GM23248 (cell line): Measurements from ENCODE around the gene PSMD13. TPM values are rescaled to one million over a fixed set of nuclear protein-coding genes. Genes with fewer than 3 reads are reported as not detected.
A peak's percentile ranks its signal among the peaks of the same experiment; 100 is the strongest.

ENCODE experiments used
- DNase-seq: peaks from one replicate; pipeline ENCODE4 v3.0.0-alpha.2; 2015
- H2AFZ ChIP-seq: fragments of 200-600 bp; sonication (generic); 2 replicates; pipeline ENCODE4 v1.6.1; 2016; ENCODE audit warnings: antibody characterized with exemption
- H3F3A ChIP-seq: fragments of 200-600 bp; sonication (generic); 2 replicates; pipeline ENCODE4 v1.6.1; 2016; ENCODE audit warnings: mild to moderate bottlenecking, antibody characterized with exemption, mixed run types; ENCODE audit not compliant: insufficient read depth
- H3K27ac ChIP-seq: fragments of 200-600 bp; sonication (generic); 2 replicates; pipeline ENCODE4 v1.5.1; 2016; ENCODE audit warnings: mild to moderate bottlenecking
- H3K27me3 ChIP-seq: fragments of 200-600 bp; sonication (generic); replicated peaks from 2 replicates; pipeline ENCODE4 v1.6.1; 2016; ENCODE audit warnings: mild to moderate bottlenecking; ENCODE audit not compliant: insufficient read depth
- H3K36me3 ChIP-seq: fragments of 200-600 bp; sonication (generic); 2 replicates; pipeline ENCODE4 v1.6.1; 2016; ENCODE audit warnings: low read depth, mild to moderate bottlenecking
- H3K4me1 ChIP-seq: fragments of 200-600 bp; sonication (generic); 2 replicates; pipeline ENCODE4 v1.6.1; 2016; ENCODE audit warnings: mild to moderate bottlenecking; ENCODE audit not compliant: insufficient read depth
- H3K4me2 ChIP-seq: fragments of 200-600 bp; sonication (generic); one replicate; pipeline ENCODE4 v1.6.1; 2016; ENCODE audit warnings: mild to moderate bottlenecking; ENCODE audit not compliant: unreplicated experiment
- H3K4me3 ChIP-seq: fragments of 200-600 bp; sonication (generic); 2 replicates; pipeline ENCODE4 v1.5.1; 2016; ENCODE audit warnings: mild to moderate bottlenecking
- H3K79me2 ChIP-seq: fragments of 200-600 bp; sonication (generic); 2 replicates; pipeline ENCODE4 v1.6.1; 2016; ENCODE audit warnings: mild to moderate bottlenecking; ENCODE audit not compliant: insufficient read depth
- H3K9ac ChIP-seq: fragments of 200-600 bp; sonication (generic); 2 replicates; pipeline ENCODE4 v1.6.1; 2016; ENCODE audit warnings: mild to moderate bottlenecking
- H3K9me2 ChIP-seq: fragments of 200-600 bp; sonication (generic); 2 replicates; pipeline ENCODE4 v1.6.1; 2016; ENCODE audit warnings: mixed run types, mild to moderate bottlenecking, moderate library complexity; ENCODE audit not compliant: insufficient read depth
- H3K9me3 ChIP-seq: fragments of 200-600 bp; sonication (generic); one replicate; pipeline ENCODE4 v1.6.1; 2017; ENCODE audit warnings: low read depth
- H4K20me1 ChIP-seq: fragments of 200-600 bp; sonication (generic); 2 replicates; pipeline ENCODE4 v1.6.0; 2016; ENCODE audit not compliant: insufficient read depth
- EZH2 ChIP-seq: fragments of 200-600 bp; sonication (generic); IDR thresholded peaks from 2 replicates; pipeline ENCODE4 v1.6.1; 2018; ENCODE audit warnings: antibody characterized with exemption, mild to moderate bottlenecking; ENCODE audit not compliant: insufficient read depth, poor library complexity, severe bottlenecking
- EZH2phosphoT487 ChIP-seq: fragments of 200-600 bp; sonication (generic); IDR thresholded peaks from 2 replicates; pipeline ENCODE4 v1.6.1; 2018; ENCODE audit warnings: antibody characterized with exemption, moderate library complexity, mild to moderate bottlenecking, low read depth; ENCODE audit not compliant: insufficient read depth
- WGBS, 2 experiments: methylation state at CpG; one replicate each; pipeline ENCODE4 v1.1.6; 2015 to 2017; ENCODE audit warnings: low lambda C conversion rate in 2 of 2, low coverage in 1 of 2; ENCODE audit errors: missing lambda C conversion rate in 2 of 2; 5-methylcytosine and 5-hydroxymethylcytosine counted together
- in situ Hi-C: fragments of 300-500 bp; cut with MboI; formaldehyde crosslinking; loops from 2 replicates; pipeline ENCODE4 v1.15.0; 2020
- polyA plus RNA-seq: library from polyadenylated mRNA; unstranded; fragments of >200 nt; fragmentation: Nextera tagmentation; extraction: Ambion mirVana; gene quantifications from 2 replicates; pipeline ENCODE4 v1.2.1, GENCODE V29; 2016
- total RNA-seq: library from RNA; depleted of rRNA; stranded (reverse); fragments of >200 nt; shearing (Covaris generic); gene quantifications from 2 replicates; pipeline ENCODE4 v1.2.3, GENCODE V29; 2014

PSMD13 gene
- total and polyA plus RNA-seq, 2 experiments from 2014 or later = 145 to 188 TPM

GRCh38 chr11:207863-208180 lies 29.0 kb upstream of the PSMD13 start:
- Histone ChIP-seq H3K9me3 (no peaks in the 10 kb centered on the region), H3K79me2 (peaks cover 88% of the 10 kb centered on the region), H3K9me2 (no peaks in the 10 kb centered on the region), H3K9ac (peak overlapping the region; percentile 99), H4K20me1 (no peaks in the 10 kb centered on the region), H3K4me1 (peaks cover 34% of the 10 kb centered on the region), H3F3A (peaks cover 18% of the 10 kb centered on the region), H2AFZ (peak overlapping the region; percentile 37), H3K4me2 (peak overlapping the region; percentile 95), H3K27ac (peak overlapping the region; percentile 99), H3K36me3 (peaks cover 38% of the 10 kb centered on the region), H3K27me3 (no peaks in the 10 kb centered on the region), H3K4me3 (peak overlapping the region; percentile 93)
- DNase-seq = peak; percentile 87
- no peak for TF ChIP-seq EZH2phosphoT487
- TF ChIP-seq EZH2 = no peak
- WGBS, 2 experiments = 1 to 2% methylated on average over 27 of the region's 27 CpGs
- in situ Hi-C loops = no loop called here

- DNase-seq = peak; percentile 93
- peak overlapping the region; percentile 95 for H3K4me2 ChIP-seq
- TF ChIP-seq EZH2 (no peak), EZH2phosphoT487 (no peak)
- H3K36me3 ChIP-seq = peaks cover 43% of the 10 kb centered on the region
- H3K79me2 ChIP-seq = peaks cover 88% of the 10 kb centered on the region
- peak overlapping the region; percentile 93 for H3K4me3 ChIP-seq
- peaks cover 19% of the 10 kb centered on the region for H3F3A ChIP-seq
- H2AFZ ChIP-seq = 0 out of 2 replicates have a peak overlapping the region, but pooled peaks have one; percentile 31
- H3K4me1 ChIP-seq = peaks cover 34% of the 10 kb centered on the region
- H3K27me3 ChIP-seq = no peaks in the 10 kb centered on the region
- in situ Hi-C loops = no loop called here
- peak overlapping the region; percentile 99 for H3K27ac ChIP-seq
- WGBS, 2 experiments = 1% methylated on average over 57 of the region's 57 CpGs
- H3K9me2 ChIP-seq = no peaks in the 10 kb centered on the region
- H3K9ac ChIP-seq = peak overlapping the region; percentile 99
- H4K20me1 ChIP-seq = no peaks in the 10 kb centered on the region
- no peaks in the 10 kb centered on the region for H3K9me3 ChIP-seq
Observed at GRCh38 chr11:208181-208916, 28.4 kb upstream of the PSMD13 start.

- Histone ChIP-seq H3K4me2 (peak overlapping the region; percentile 95), H3K4me1 (peaks cover 34% of the 10 kb centered on the region), H3K9me3 (no peaks in the 10 kb centered on the region), H3K4me3 (peak overlapping the region; percentile 93), H3K27ac (peak overlapping the region; percentile 99), H4K20me1 (no peaks in the 10 kb centered on the region), H3F3A (peaks cover 21% of the 10 kb centered on the region), H2AFZ (no peak overlapping the region), H3K36me3 (peaks cover 47% of the 10 kb centered on the region), H3K79me2 (peaks cover 88% of the 10 kb centered on the region), H3K27me3 (no peaks in the 10 kb centered on the region), H3K9me2 (no peaks in the 10 kb centered on the region), H3K9ac (peak overlapping the region; percentile 99)
- 1% methylated on average over 14 to 26 of the region's 26 CpGs for WGBS, 2 experiments
- no peak for TF ChIP-seq EZH2
- no peak for TF ChIP-seq EZH2phosphoT487
- no peak for DNase-seq
- in situ Hi-C loops = no loop called here
Observed at GRCh38 chr11:208917-209260, 27.9 kb upstream of the PSMD13 start.

GRCh38 chr11:209275-210121 lies 27.3 kb upstream of the PSMD13 start:
- TF ChIP-seq EZH2phosphoT487 (no peak), EZH2 (no peak)
- Histone ChIP-seq H2AFZ (no peak overlapping the region), H3K79me2 (peaks cover 82% of the 10 kb centered on the region), H3K9me2 (no peaks in the 10 kb centered on the region), H3K4me3 (peak overlapping the region; percentile 93), H3K4me2 (peak overlapping the region; percentile 95), H4K20me1 (no peaks in the 10 kb centered on the region), H3K27me3 (no peaks in the 10 kb centered on the region), H3K9ac (peak overlapping the region; percentile 99), H3F3A (peaks cover 21% of the 10 kb centered on the region), H3K27ac (peak overlapping the region; percentile 99), H3K36me3 (peaks cover 48% of the 10 kb centered on the region), H3K9me3 (no peaks in the 10 kb centered on the region), H3K4me1 (peaks cover 34% of the 10 kb centered on the region)
- WGBS, 2 experiments = 23 to 25% methylated on average over 29 of the region's 29 CpGs
- peak; percentile 78 for DNase-seq
- in situ Hi-C loops = no loop called here
